Panc1 (cell line): ENCODE results near the gene SLC20A1. TPM values are rescaled to one million over a fixed set of nuclear protein-coding genes. Genes with fewer than 3 reads are reported as not detected.

ENCODE experiments used
- ATAC-seq: fragments of 200-7000 bp; cut with Tn5 transposase; 2 replicates; pipeline ENCODE4 v1.9.1; 2020; ENCODE audit warnings: mild to moderate bottlenecking, moderate library complexity
- BruUV-seq: library from RNA; stranded (reverse); fragments of 400-500 nt; replicated peaks from 2 replicates; lab custom pipeline; 2021; lab: Mats Ljungman, UMichigan
- CTCF ChIA-PET: fragments of 300-600 bp; sonication (Branson Sonifier 250); formaldehyde crosslinking; loops from one replicate; lab custom pipeline; 2022; ENCODE audit warnings: antibody characterized with exemption; lab: Charles Lee
- POLR2A ChIA-PET: fragments of 300-600 bp; sonication (Branson Sonifier 250); formaldehyde crosslinking; loops from one replicate; lab custom pipeline; 2022; ENCODE audit warnings: antibody characterized with exemption; lab: Charles Lee
- DNase-seq: peaks from one replicate; pipeline ENCODE4 v3.0.0-alpha.2; 2010; ENCODE audit warnings: low read depth, low spot score
- H3K27ac ChIP-seq: 2 replicates; pipeline ENCODE4 v1.5.1; 2011; ENCODE audit warnings: mild to moderate bottlenecking, low read length, inconsistent platforms
- H3K27me3 ChIP-seq: fragments of 200-500 bp; sonication (Bioruptor generic); 2 replicates; pipeline ENCODE4 v1.6.0; 2014; ENCODE audit warnings: low read length, inconsistent platforms; ENCODE audit not compliant: control insufficient read depth, insufficient read depth
- H3K36me3 ChIP-seq: fragments of 200-500 bp; sonication (Bioruptor generic); 2 replicates; pipeline ENCODE4 v1.5.1; 2014; ENCODE audit warnings: inconsistent platforms, mild to moderate bottlenecking, low read length, moderate library complexity; ENCODE audit not compliant: control insufficient read depth, insufficient read depth
- H3K4me1 ChIP-seq: 2 replicates; pipeline ENCODE4 v1.5.1; 2011; ENCODE audit warnings: inconsistent platforms, mild to moderate bottlenecking, low read length, moderate library complexity; ENCODE audit not compliant: control insufficient read depth, insufficient read depth
- H3K4me3 ChIP-seq, 2 experiments: 2 replicates each; pipeline ENCODE4 v1.5.1; 2011 to 2012; ENCODE audit warnings: low read depth in 2 of 2, low read length in 2 of 2, mild to moderate bottlenecking in 2 of 2, inconsistent platforms in 1 of 2, moderate library complexity in 1 of 2
- H3K9me3 ChIP-seq: fragments of 200-500 bp; sonication (Bioruptor generic); 2 replicates; pipeline ENCODE4 v1.5.1; 2014; ENCODE audit warnings: low read depth, mild to moderate bottlenecking, inconsistent platforms, low read length, moderate library complexity; ENCODE audit not compliant: control insufficient read depth, insufficient read depth
- POLR2AphosphoS5 ChIP-seq: IDR thresholded peaks from 2 replicates; pipeline ENCODE4 v1.6.1; 2012; ENCODE audit warnings: mild to moderate bottlenecking, low read depth, low read length, moderate library complexity
- SIN3A ChIP-seq: IDR thresholded peaks from 2 replicates; pipeline ENCODE4 v1.6.1; 2012; ENCODE audit warnings: low read depth, mild to moderate bottlenecking, low read length, moderate library complexity, borderline replicate concordance; ENCODE audit not compliant: insufficient read depth
- TCF7L2 ChIP-seq: IDR thresholded peaks from 2 replicates; pipeline ENCODE4 v1.6.1; 2011; ENCODE audit warnings: mild to moderate bottlenecking, low read depth, low read length, inconsistent platforms
- in situ Hi-C: cut with HindIII; loops from 2 replicates; pipeline ENCODE4 v1.10.0; 2016; ENCODE audit warnings: low sequenced_read_pairs, low pct_unique_long_range_greater_than_20kb
- intact Hi-C: fragments of 100-400 bp; cut with micrococcal nuclease; formaldehyde crosslinking; loops from one replicate; pipeline ENCODE4 v1.10.0; 2022; ENCODE audit not compliant: unreplicated experiment
- total RNA-seq: library from RNA; stranded (reverse); gene quantifications from one replicate; pipeline ENCODE4 v1.2.1, GENCODE V29; 2021; ENCODE audit not compliant: unreplicated experiment
- TF ChIP-seq, protein P1 (sequence below), 2 experiments: IDR thresholded peaks; 2 replicates each; pipeline ENCODE4 v1.6.1; 2011 to 2012; ENCODE audit warnings: low read depth in 2 of 2, control low read depth in 1 of 2, low read length in 1 of 2, mild to moderate bottlenecking in 1 of 2, moderate library complexity in 1 of 2; ENCODE audit not compliant: insufficient read depth in 1 of 2
- TF ChIP-seq, protein P2 (sequence below): fragments of 450-650 bp; IDR thresholded peaks from 2 replicates; pipeline ENCODE4 v1.5.1; 2017; ENCODE audit warnings: mild to moderate bottlenecking

SLC20A1 gene
- total RNA-seq, 1 experiment from 2014 or later: 72.0 TPM

DNA sequence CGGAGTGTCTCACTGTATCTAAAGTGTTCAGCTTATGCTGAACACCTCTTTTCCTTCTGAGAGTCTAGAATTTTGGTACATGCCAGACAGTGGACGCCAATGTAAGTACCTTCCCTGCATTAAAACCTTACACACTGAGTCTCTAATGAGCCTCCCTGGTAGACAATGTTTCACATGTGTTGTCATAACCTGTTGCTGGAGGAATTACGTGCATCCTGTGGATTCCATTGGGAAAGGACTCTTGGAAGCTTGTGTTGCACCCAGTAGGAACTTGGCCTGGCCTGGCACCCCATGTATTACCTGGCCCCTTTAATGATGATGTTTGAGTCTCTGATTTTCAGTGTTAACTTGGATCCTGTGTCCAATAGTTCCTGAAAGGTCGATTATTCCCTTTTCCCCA lies 40.8 kb upstream of the SLC20A1 start:
- Histone ChIP-seq H3K36me3 (no peaks in the 10 kb centered on the region), H3K27me3 (no peaks in the 10 kb centered on the region), H3K4me3 (no peak overlapping the region), H3K4me1 (no peaks in the 10 kb centered on the region), H3K27ac (no peak overlapping the region), H3K9me3 (no peaks in the 10 kb centered on the region)
- DNase-seq (no peak), ATAC-seq (no peak)
- in situ Hi-C loops (no loop called here), intact Hi-C loops (no loop called here)
- ChIA-PET POLR2A (interaction anchor here (0.7 kb wide), 1 partner anchor 68 kb away, joined by 3 read pairs; no protein-coding TSS in a partner anchor), CTCF (no interaction called here)
- no peak for TF ChIP-seq SIN3A
- no peak for TF ChIP-seq POLR2AphosphoS5
- no peak for TF ChIP-seq TCF7L2
- TF ChIP-seq, protein P1, sequence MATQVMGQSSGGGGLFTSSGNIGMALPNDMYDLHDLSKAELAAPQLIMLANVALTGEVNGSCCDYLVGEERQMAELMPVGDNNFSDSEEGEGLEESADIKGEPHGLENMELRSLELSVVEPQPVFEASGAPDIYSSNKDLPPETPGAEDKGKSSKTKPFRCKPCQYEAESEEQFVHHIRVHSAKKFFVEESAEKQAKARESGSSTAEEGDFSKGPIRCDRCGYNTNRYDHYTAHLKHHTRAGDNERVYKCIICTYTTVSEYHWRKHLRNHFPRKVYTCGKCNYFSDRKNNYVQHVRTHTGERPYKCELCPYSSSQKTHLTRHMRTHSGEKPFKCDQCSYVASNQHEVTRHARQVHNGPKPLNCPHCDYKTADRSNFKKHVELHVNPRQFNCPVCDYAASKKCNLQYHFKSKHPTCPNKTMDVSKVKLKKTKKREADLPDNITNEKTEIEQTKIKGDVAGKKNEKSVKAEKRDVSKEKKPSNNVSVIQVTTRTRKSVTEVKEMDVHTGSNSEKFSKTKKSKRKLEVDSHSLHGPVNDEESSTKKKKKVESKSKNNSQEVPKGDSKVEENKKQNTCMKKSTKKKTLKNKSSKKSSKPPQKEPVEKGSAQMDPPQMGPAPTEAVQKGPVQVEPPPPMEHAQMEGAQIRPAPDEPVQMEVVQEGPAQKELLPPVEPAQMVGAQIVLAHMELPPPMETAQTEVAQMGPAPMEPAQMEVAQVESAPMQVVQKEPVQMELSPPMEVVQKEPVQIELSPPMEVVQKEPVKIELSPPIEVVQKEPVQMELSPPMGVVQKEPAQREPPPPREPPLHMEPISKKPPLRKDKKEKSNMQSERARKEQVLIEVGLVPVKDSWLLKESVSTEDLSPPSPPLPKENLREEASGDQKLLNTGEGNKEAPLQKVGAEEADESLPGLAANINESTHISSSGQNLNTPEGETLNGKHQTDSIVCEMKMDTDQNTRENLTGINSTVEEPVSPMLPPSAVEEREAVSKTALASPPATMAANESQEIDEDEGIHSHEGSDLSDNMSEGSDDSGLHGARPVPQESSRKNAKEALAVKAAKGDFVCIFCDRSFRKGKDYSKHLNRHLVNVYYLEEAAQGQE (IDR thresholded peaks at IDR 0.05; ENCODE audit: insufficient read depth in 1 of 2, low read depth in 2 of 2, low read length in 1 of 2): no peak
- no TSS peak for BruUV-seq

DNA sequence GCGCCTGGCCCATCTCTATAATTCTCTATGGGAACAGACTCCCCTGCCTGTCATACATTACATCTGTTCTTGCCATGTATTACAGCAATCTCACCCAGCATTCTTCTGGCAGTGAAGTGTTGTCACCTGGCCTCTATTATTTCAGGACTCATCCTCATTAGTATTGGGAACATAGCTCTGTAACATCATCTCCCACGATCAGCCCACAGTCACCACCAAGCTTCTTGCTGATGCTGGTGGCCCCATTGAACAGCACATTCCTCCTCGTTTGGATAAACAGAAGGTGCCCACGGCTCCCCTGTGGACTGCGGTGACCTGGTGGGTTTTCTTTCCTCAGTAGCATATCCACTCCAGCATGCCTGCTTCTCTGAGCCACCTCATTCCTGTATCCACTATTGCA lies 39.8 kb upstream of the SLC20A1 start:
- intact Hi-C loops: no loop called here
- in situ Hi-C loops: no loop called here
- CTCF ChIA-PET: no interaction called here

More for the DNA sequence above, 39.8 kb upstream of the SLC20A1 start:
- Histone ChIP-seq H3K36me3 (no peaks in the 10 kb centered on the region), H3K27me3 (no peaks in the 10 kb centered on the region), H3K27ac (no peak overlapping the region), H3K4me3 (no peak overlapping the region), H3K9me3 (no peaks in the 10 kb centered on the region), H3K4me1 (no peaks in the 10 kb centered on the region)
- BruUV-seq: no TSS peak
- no peak for DNase-seq
- POLR2A ChIA-PET: no interaction called here
- no peak for ATAC-seq
- TF ChIP-seq TCF7L2 (no peak), SIN3A (no peak), POLR2AphosphoS5 (no peak)
- TF ChIP-seq, protein P2, sequence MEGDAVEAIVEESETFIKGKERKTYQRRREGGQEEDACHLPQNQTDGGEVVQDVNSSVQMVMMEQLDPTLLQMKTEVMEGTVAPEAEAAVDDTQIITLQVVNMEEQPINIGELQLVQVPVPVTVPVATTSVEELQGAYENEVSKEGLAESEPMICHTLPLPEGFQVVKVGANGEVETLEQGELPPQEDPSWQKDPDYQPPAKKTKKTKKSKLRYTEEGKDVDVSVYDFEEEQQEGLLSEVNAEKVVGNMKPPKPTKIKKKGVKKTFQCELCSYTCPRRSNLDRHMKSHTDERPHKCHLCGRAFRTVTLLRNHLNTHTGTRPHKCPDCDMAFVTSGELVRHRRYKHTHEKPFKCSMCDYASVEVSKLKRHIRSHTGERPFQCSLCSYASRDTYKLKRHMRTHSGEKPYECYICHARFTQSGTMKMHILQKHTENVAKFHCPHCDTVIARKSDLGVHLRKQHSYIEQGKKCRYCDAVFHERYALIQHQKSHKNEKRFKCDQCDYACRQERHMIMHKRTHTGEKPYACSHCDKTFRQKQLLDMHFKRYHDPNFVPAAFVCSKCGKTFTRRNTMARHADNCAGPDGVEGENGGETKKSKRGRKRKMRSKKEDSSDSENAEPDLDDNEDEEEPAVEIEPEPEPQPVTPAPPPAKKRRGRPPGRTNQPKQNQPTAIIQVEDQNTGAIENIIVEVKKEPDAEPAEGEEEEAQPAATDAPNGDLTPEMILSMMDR: no peak
- TF ChIP-seq, protein P1 (IDR thresholded peaks at IDR 0.05; ENCODE audit: insufficient read depth in 1 of 2, low read depth in 2 of 2, low read length in 1 of 2): no peak
